PFSK-1 (cell line): ENCODE data around the gene GUCA1C.

Source experiments
- FOXP2 ChIP-seq: optimal IDR thresholded peaks from 2 replicates; pipeline ENCODE3; 2011; ENCODE audit warnings: borderline replicate concordance, control low read depth, inconsistent platforms; ENCODE audit not compliant: insufficient read depth; ENCODE audit errors: extremely low read length, extremely low read depth
- POLR2AphosphoS5 ChIP-seq: IDR thresholded peaks from 2 replicates; pipeline ENCODE4 v1.6.1; 2012; ENCODE audit warnings: low read depth, mild to moderate bottlenecking, control low read depth, low read length, moderate library complexity
- SIN3A ChIP-seq: IDR thresholded peaks from 2 replicates; pipeline ENCODE4 v1.6.1; 2012; ENCODE audit warnings: mild to moderate bottlenecking, low read length, moderate library complexity, borderline replicate concordance; ENCODE audit not compliant: insufficient read depth
- TAF1 ChIP-seq: IDR thresholded peaks from 2 replicates; pipeline ENCODE4 v1.6.1; 2012; ENCODE audit warnings: low read length, control low read depth, borderline replicate concordance; ENCODE audit not compliant: insufficient read depth
- TF ChIP-seq, protein P1 (sequence below), 2 experiments: IDR thresholded peaks; 2 replicates each; pipeline versions ENCODE4 v1.6.1 to v1.8.0; 2011 to 2012; ENCODE audit warnings: low read depth in 2 of 2, low read length in 2 of 2, control low read depth in 1 of 2, inconsistent platforms in 1 of 2, mild to moderate bottlenecking in 1 of 2, moderate library complexity in 1 of 2; ENCODE audit not compliant: insufficient read depth in 1 of 2

DNA sequence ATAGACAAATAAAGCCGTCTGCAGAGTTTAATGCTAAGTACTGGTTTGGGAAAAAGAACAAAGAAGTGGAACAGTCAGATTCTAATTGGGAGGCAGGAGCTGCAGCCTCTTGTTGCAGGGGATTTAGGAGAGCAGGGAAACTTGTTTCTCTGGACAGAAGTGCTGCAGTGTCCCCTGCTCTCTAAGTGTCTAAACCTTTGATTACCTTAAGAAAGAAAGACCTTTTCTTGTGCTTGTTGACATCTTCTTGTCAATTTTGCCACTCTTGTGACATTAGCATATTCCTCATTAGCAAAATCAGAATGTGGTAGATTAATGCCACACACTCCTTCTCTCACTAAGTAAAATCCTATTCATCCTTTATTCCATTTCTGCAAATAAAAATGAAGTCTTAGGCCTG is 92.3 kb downstream of the GUCA1C start:
- no peak for TF ChIP-seq SIN3A
- TF ChIP-seq TAF1, result no peak
- no peak for TF ChIP-seq POLR2AphosphoS5
- TF ChIP-seq, protein P1, sequence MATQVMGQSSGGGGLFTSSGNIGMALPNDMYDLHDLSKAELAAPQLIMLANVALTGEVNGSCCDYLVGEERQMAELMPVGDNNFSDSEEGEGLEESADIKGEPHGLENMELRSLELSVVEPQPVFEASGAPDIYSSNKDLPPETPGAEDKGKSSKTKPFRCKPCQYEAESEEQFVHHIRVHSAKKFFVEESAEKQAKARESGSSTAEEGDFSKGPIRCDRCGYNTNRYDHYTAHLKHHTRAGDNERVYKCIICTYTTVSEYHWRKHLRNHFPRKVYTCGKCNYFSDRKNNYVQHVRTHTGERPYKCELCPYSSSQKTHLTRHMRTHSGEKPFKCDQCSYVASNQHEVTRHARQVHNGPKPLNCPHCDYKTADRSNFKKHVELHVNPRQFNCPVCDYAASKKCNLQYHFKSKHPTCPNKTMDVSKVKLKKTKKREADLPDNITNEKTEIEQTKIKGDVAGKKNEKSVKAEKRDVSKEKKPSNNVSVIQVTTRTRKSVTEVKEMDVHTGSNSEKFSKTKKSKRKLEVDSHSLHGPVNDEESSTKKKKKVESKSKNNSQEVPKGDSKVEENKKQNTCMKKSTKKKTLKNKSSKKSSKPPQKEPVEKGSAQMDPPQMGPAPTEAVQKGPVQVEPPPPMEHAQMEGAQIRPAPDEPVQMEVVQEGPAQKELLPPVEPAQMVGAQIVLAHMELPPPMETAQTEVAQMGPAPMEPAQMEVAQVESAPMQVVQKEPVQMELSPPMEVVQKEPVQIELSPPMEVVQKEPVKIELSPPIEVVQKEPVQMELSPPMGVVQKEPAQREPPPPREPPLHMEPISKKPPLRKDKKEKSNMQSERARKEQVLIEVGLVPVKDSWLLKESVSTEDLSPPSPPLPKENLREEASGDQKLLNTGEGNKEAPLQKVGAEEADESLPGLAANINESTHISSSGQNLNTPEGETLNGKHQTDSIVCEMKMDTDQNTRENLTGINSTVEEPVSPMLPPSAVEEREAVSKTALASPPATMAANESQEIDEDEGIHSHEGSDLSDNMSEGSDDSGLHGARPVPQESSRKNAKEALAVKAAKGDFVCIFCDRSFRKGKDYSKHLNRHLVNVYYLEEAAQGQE (IDR thresholded peaks at IDR 0.05; ENCODE audit: insufficient read depth in 1 of 2, low read depth in 2 of 2, low read length in 2 of 2), result no peak
- TF ChIP-seq FOXP2, result no peak
